Calu3 (cell line): ENCODE results near the gene TMEM169. TPM values are rescaled to one million over a fixed set of nuclear protein-coding genes. Genes with fewer than 3 reads are reported as not detected.
"Not testable (repeated sequence)": the region's sequence is repeated elsewhere in the genome, so short reads cannot be mapped to it uniquely, and the experiment has no call there.

ENCODE experiments used
- BruUV-seq: library from RNA; stranded (reverse); fragments of 400-500 nt; replicated peaks from 2 replicates; lab custom pipeline; 2021; lab: Mats Ljungman, UMichigan
- CTCF ChIA-PET: fragments of 300-600 bp; sonication (Branson Sonifier 250); formaldehyde crosslinking; loops from one replicate; lab custom pipeline; 2022; ENCODE audit warnings: antibody characterized with exemption; lab: Charles Lee
- DNase-seq: peaks from one replicate; pipeline ENCODE4 v3.0.0; 2022
- H3K27ac Mint-ChIP-seq: one replicate; pipeline ENCODE4 v1.8.0; 2022; ENCODE audit warnings: mixed read lengths; ENCODE audit not compliant: unreplicated experiment
- H3K27me3 Mint-ChIP-seq: one replicate; pipeline ENCODE4 v1.8.0; 2022; ENCODE audit warnings: mixed read lengths; ENCODE audit not compliant: unreplicated experiment
- H3K36me3 Mint-ChIP-seq: one replicate; pipeline ENCODE4 v1.8.0; 2022; ENCODE audit warnings: mild to moderate bottlenecking, moderate library complexity, mixed read lengths; ENCODE audit not compliant: insufficient read depth, unreplicated experiment
- H3K4me1 Mint-ChIP-seq: one replicate; pipeline ENCODE4 v1.8.0; 2022; ENCODE audit warnings: mild to moderate bottlenecking, low read depth, mixed read lengths; ENCODE audit not compliant: unreplicated experiment
- H3K4me3 Mint-ChIP-seq: one replicate; pipeline ENCODE4 v1.8.0; 2022; ENCODE audit warnings: mild to moderate bottlenecking, low read depth, moderate library complexity, mixed read lengths; ENCODE audit not compliant: unreplicated experiment
- H3K9me3 Mint-ChIP-seq: one replicate; pipeline ENCODE4 v1.8.0; 2022; ENCODE audit warnings: low read depth, mixed read lengths; ENCODE audit not compliant: unreplicated experiment
- intact Hi-C: fragments of 100-400 bp; cut with micrococcal nuclease; formaldehyde crosslinking; loops from one replicate; pipeline ENCODE4 v1.10.0; 2022; ENCODE audit not compliant: unreplicated experiment
- total RNA-seq: library from RNA; stranded (reverse); gene quantifications from 2 replicates; pipeline ENCODE4 v1.2.3, GENCODE V29; 2022
- TF ChIP-seq, protein P1 (sequence below): fragments of 200-600 bp; IDR thresholded peaks from one replicate; pipeline ENCODE4 v1.8.0; 2022; ENCODE audit warnings: antibody characterized with exemption; ENCODE audit not compliant: unreplicated experiment

The TMEM169 gene
- total RNA-seq, 1 experiment from 2014 or later = 9.0 TPM

DNA sequence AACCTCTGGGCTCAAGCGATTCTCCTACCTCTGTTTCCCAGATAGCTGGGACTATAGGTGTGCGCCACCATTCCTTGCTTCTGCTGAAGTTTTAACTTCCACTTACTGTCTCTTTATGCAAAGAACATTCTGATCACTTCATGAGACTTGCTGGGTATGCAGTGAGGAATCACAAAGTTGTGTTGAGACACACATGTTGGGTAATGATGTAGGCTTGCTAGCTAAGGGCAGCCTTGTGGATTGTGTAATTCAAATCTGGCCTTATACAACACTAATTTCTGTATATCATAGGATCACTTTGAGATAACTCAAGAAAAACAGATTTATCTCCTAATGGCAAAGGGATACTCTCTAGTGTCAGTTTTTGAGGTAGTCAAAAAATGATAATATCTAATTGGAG lies 51.7 kb downstream of the TMEM169 start:
- intact Hi-C loops = no loop called here
- TF ChIP-seq, protein P1, sequence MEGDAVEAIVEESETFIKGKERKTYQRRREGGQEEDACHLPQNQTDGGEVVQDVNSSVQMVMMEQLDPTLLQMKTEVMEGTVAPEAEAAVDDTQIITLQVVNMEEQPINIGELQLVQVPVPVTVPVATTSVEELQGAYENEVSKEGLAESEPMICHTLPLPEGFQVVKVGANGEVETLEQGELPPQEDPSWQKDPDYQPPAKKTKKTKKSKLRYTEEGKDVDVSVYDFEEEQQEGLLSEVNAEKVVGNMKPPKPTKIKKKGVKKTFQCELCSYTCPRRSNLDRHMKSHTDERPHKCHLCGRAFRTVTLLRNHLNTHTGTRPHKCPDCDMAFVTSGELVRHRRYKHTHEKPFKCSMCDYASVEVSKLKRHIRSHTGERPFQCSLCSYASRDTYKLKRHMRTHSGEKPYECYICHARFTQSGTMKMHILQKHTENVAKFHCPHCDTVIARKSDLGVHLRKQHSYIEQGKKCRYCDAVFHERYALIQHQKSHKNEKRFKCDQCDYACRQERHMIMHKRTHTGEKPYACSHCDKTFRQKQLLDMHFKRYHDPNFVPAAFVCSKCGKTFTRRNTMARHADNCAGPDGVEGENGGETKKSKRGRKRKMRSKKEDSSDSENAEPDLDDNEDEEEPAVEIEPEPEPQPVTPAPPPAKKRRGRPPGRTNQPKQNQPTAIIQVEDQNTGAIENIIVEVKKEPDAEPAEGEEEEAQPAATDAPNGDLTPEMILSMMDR = no peak
- CTCF ChIA-PET = no interaction called here
- no peak for DNase-seq
- no peak overlapping the region for H3K4me3 Mint-ChIP-seq
- H3K4me1 Mint-ChIP-seq = no peaks in the 10 kb centered on the region
- H3K36me3 Mint-ChIP-seq = peaks cover 76% of the 10 kb centered on the region
- BruUV-seq = no TSS peak
- no peaks in the 10 kb centered on the region for H3K27me3 Mint-ChIP-seq
- H3K27ac Mint-ChIP-seq = no peak overlapping the region
- no peaks in the 10 kb centered on the region for H3K9me3 Mint-ChIP-seq

DNA sequence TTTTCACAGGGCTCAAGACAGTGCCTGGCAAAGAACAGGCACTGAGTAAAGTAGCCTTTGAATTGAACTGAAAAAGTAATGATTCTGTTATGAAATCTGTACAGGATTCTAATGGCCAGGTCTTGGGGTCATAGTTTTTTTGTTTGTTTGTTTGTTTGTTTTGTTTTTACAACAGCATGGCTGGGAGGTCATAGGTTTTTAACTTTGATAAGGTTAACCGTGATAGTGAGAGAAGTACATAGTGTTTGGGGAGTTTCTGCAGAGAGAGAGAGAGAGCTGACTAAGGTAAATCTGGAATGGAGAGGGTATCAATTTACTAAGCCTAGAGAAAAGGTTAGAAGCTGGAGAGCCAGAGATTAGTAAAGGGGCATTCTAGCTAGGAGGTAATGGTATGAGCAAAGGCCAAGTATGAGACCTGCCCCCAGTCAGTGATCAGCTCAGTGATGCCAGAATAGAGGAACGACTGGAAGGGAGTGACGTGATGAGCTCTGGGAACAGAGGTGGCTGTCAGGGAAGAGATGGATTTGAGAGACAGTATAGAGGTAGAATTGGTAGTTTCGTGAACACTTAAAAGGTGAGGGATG lies 53.3 kb downstream of the TMEM169 start:
- TF ChIP-seq, protein P1 = no peak
- no TSS peak for BruUV-seq
- no peak for DNase-seq
- Mint-ChIP-seq H3K9me3 (no peaks in the 10 kb centered on the region), H3K4me3 (no peak overlapping the region), H3K27ac (no peak overlapping the region), H3K36me3 (peaks cover 71% of the 10 kb centered on the region), H3K27me3 (no peaks in the 10 kb centered on the region), H3K4me1 (no peaks in the 10 kb centered on the region)
- CTCF ChIA-PET = no interaction called here
- intact Hi-C loops = no loop called here

DNA sequence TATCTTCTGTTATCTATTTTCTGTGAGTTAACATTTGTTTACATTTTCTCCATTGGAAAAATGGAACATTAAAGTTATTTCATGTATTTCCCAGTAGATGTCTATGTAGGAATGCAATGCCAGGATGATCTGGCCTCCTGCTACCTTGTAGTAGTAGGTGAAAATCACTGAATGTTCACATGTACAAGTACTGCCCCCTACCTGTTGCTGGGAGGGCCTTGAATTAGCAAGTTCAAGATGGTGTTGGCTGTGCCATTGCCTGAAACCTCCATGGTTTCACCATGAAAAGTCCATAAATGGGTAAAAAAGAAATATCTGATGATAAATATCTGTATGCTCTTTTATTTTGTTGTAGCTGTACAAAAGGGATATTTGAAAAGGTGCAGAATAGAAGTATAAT lies 58.2 kb downstream of the TMEM169 start:
- H3K27ac Mint-ChIP-seq = no peak overlapping the region
- DNase-seq = peak; percentile 17
- intact Hi-C loops = no loop called here
- BruUV-seq = no TSS peak
- no peaks in the 10 kb centered on the region for H3K9me3 Mint-ChIP-seq
- no peaks in the 10 kb centered on the region for H3K27me3 Mint-ChIP-seq
- no peak overlapping the region for H3K4me3 Mint-ChIP-seq
- no peaks in the 10 kb centered on the region for H3K4me1 Mint-ChIP-seq
- CTCF ChIA-PET = no interaction called here
- peaks cover 58% of the 10 kb centered on the region for H3K36me3 Mint-ChIP-seq
- TF ChIP-seq, protein P1 = peak; percentile 21

DNA sequence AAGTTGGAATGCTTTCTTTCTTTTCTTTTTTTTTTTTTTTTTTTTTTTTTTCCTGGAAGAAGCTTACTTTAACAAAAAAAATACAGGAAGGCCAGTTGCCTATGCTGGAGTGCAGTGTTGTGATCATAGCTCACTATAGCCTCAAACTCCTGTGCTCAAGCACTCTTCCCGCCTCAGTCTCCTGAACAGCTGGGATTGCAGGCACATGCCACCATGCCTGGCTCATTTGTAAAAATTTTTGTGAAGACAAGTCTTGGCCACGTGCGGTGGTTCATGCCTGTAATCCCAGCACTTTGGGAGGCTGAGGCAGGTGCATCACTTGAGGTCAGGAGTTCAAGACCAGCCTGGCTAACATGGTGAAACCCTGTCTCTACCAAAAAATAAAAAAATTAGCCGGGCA lies 59.8 kb downstream of the TMEM169 start:
- H3K9me3 Mint-ChIP-seq, H3K4me1 Mint-ChIP-seq, BruUV-seq, H3K27me3 Mint-ChIP-seq, DNase-seq, intact Hi-C loops, H3K27ac Mint-ChIP-seq, H3K4me3 Mint-ChIP-seq: not testable (repeated sequence)
- H3K36me3 Mint-ChIP-seq = peaks cover 43% of the 10 kb centered on the region
- CTCF ChIA-PET = interaction anchor here (0.9 kb wide), 1 partner anchor 84 kb away, joined by 3 read pairs; no protein-coding TSS in a partner anchor

DNA sequence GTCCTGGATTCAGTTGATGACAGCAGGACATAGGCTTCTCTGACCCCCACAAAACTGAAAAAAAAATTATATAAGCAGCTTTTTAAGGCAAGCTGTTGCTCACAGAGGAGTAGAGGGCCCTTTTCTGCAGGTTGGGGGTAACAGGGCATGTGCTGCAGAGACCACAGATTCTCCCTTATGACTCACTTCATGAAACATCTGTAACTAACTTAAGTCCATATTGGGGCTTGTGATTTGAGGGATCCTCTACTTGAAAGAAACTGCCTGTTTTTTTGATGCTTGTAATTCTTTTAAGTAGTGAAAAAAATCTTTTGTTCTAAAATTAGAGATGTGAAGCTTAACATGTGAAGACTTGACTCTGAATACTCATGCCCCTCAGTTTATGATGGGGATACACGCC lies 60.8 kb downstream of the TMEM169 start:
- CTCF ChIA-PET = no interaction called here

More for the DNA sequence above, 60.8 kb downstream of the TMEM169 start:
- no peak for DNase-seq
- Mint-ChIP-seq H3K4me1 (no peaks in the 10 kb centered on the region), H3K9me3 (no peaks in the 10 kb centered on the region), H3K36me3 (peaks cover 47% of the 10 kb centered on the region), H3K27me3 (no peaks in the 10 kb centered on the region), H3K27ac (no peak overlapping the region), H3K4me3 (no peak overlapping the region)
- intact Hi-C loops = no loop called here
- no TSS peak for BruUV-seq
- TF ChIP-seq, protein P1 = no peak
